ENCODE data around the gene DHX15.

DNA sequence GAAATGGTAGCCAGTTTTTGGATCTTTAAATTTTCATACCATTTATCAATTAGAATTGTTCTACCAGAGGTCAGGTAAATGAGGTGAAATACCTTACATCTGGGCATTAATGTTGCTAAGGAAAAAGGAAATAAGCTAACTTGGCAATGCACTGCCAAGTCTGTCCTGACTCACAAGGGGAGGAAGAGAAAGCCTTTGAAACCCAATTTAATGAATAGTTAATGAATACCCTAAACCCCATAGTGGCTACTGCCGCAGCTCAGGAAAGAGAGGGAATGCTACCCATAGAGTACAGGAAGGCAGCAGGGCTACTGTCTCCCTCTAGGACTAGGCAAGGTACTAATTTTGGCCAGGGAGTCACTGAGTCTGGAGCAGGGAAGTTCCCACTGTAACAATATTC, 16.8 kb upstream of the DHX15 start:
- no peak for TF ChIP-seq EP300 (IDR thresholded peaks at IDR 0.05; ENCODE audit: low read depth in 2 of 2, low read length in 2 of 2)
- TF ChIP-seq EP300 (CRISPR knock-in tag; IDR thresholded peaks at IDR 0.05; ENCODE audit: borderline replicate concordance), result no peak
- no peak for TF ChIP-seq ZNF572 (CRISPR knock-in tag; IDR thresholded peaks at IDR 0.05)
- TF ChIP-seq, protein P1, sequence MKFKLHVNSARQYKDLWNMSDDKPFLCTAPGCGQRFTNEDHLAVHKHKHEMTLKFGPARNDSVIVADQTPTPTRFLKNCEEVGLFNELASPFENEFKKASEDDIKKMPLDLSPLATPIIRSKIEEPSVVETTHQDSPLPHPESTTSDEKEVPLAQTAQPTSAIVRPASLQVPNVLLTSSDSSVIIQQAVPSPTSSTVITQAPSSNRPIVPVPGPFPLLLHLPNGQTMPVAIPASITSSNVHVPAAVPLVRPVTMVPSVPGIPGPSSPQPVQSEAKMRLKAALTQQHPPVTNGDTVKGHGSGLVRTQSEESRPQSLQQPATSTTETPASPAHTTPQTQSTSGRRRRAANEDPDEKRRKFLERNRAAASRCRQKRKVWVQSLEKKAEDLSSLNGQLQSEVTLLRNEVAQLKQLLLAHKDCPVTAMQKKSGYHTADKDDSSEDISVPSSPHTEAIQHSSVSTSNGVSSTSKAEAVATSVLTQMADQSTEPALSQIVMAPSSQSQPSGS (CRISPR knock-in tag; IDR thresholded peaks at IDR 0.05), result no peak
- TF ChIP-seq FOXM1 (CRISPR knock-in tag; IDR thresholded peaks at IDR 0.05), result no peak
- TF ChIP-seq MEF2D (CRISPR knock-in tag; IDR thresholded peaks at IDR 0.05), result no peak
- TF ChIP-seq, protein P2, sequence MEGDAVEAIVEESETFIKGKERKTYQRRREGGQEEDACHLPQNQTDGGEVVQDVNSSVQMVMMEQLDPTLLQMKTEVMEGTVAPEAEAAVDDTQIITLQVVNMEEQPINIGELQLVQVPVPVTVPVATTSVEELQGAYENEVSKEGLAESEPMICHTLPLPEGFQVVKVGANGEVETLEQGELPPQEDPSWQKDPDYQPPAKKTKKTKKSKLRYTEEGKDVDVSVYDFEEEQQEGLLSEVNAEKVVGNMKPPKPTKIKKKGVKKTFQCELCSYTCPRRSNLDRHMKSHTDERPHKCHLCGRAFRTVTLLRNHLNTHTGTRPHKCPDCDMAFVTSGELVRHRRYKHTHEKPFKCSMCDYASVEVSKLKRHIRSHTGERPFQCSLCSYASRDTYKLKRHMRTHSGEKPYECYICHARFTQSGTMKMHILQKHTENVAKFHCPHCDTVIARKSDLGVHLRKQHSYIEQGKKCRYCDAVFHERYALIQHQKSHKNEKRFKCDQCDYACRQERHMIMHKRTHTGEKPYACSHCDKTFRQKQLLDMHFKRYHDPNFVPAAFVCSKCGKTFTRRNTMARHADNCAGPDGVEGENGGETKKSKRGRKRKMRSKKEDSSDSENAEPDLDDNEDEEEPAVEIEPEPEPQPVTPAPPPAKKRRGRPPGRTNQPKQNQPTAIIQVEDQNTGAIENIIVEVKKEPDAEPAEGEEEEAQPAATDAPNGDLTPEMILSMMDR (CRISPR knock-in tag; IDR thresholded peaks at IDR 0.05), result no peak

All from HepG2 (cell line).